ENCODE data around the gene VWF. TPM values are rescaled to one million over a fixed set of nuclear protein-coding genes. Genes with fewer than 3 reads are reported as not detected.

Gene VWF
- polyA plus RNA-seq, 4 donors, result 10.1 to 16.9 (median 13.2) TPM

- no peak for DNase-seq (ENCODE audit: low read depth in 4 of 4, low spot score in 3 of 4)
Measured at GRCh38 chr12:5901416-5901815, 223.1 kb downstream of the VWF start.

- no peak for DNase-seq (ENCODE audit: low read depth in 4 of 4, low spot score in 3 of 4)
Measured at GRCh38 chr12:5900533-5901205, 223.8 kb downstream of the VWF start.

- no peak for DNase-seq (ENCODE audit: low read depth in 4 of 4, low spot score in 3 of 4)
Measured at GRCh38 chr12:5900076-5900475, 224.4 kb downstream of the VWF start.

- no peak for DNase-seq (ENCODE audit: low read depth in 4 of 4, low spot score in 3 of 4)
Measured at GRCh38 chr12:5899675-5900074, 224.8 kb downstream of the VWF start.

- no peak for DNase-seq (ENCODE audit: low read depth in 4 of 4, low spot score in 3 of 4)
Measured at GRCh38 chr12:5898874-5899273, 225.6 kb downstream of the VWF start.

Other genes starting within 250 kb of the VWF start
- 1 to 10 TPM; 3.0 to 4.6 (median 3.9) TPM for gene ANO2, start 179.4 kb downstream of the VWF start, polyA plus RNA-seq (ENCODE audit: insufficient read length in 4 of 4)
- gene CD9, start 75.7 kb upstream of the VWF start, polyA plus RNA-seq (ENCODE audit: insufficient read length in 4 of 4), result 100 to 1,000 TPM; 182 to 211 (median 194) TPM
- gene PLEKHG6, start 186.0 kb upstream of the VWF start, polyA plus RNA-seq (ENCODE audit: insufficient read length in 4 of 4), result 1 to 10 TPM; 2.3 to 6.2 (median 4.0) TPM
- gene TNFRSF1A, start 217.4 kb upstream of the VWF start, polyA plus RNA-seq (ENCODE audit: insufficient read length in 4 of 4), result 100 to 1,000 TPM; 103 to 118 (median 108) TPM